GM12874 (cell line): ENCODE data around the gene OR2L2.

Experiments
- CTCF ChIP-seq: IDR thresholded peaks from 2 replicates; pipeline ENCODE4 v1.5.1; 2011; ENCODE audit warnings: low read depth, mild to moderate bottlenecking, control low read depth, low read length, moderate library complexity; ENCODE audit not compliant: insufficient read depth

Gene OR2L2, protein sequence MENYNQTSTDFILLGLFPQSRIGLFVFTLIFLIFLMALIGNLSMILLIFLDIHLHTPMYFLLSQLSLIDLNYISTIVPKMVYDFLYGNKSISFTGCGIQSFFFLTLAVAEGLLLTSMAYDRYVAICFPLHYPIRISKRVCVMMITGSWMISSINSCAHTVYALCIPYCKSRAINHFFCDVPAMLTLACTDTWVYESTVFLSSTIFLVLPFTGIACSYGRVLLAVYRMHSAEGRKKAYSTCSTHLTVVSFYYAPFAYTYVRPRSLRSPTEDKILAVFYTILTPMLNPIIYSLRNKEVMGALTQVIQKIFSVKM

DNA sequence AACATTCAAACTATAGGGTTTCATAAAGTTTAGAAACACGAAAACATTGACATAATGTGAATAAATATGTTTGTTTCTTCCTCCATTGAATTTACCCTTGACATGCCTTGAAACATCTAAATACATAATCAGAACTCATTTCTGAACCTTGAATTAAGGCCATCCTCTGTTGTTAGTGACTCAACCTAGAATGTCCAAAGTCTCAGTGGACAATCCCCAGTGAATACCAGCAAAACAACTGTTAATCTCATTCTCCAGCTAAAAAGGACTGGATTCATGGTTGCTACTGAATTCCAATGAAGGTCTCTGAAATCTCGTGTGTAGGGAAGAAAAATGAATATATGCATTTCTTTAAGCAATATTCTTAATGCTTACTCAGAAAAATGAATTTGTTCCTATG is at the start of gene OR2L2:
Gene OR2L2, plus strand, starts transcription at position 301 of the 400 bp plus-strand sequence. CDS start 8,198 bp downstream, outside the sequence.
- TF ChIP-seq CTCF: no peak

DNA sequence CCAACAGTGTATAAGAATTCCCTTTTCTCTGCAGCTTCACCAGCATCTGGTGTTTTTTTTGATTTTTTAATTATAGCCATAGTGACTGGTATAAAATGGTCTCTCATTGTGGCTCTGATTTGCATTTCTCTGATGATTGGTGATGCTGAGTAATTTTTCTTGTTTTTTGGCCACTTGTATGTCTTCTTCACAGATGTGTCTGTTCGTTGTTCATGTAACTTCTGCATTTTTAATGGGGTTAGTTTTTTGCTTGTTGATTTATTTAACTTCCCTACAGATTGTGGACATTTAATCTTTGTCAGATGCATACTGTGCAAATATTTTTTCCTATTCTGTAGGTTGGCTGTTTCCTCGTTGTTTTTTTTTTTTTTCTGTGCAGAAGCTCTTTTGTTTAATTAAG is 36.9 kb upstream of the OR2L2 start:
- no peak for TF ChIP-seq CTCF

DNA sequence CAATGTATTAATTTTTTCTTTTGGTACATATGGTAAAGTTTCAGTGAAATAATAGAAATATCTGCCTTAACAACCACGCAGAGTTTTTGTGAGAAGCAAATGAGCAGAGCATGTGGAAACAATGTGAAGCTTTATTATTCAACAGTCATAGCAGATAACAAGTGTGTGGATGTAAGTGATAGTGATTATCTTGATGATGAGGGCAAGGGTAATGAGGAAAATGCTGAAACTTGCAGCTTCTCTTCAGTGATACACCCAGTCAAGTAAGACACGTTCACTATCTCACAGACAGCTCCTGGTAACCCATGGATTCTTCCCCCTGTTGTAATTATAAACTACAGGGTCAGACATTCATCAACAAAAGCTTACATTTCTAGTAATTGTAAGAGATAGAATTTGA is 31.1 kb upstream of the OR2L2 start:
- TF ChIP-seq CTCF: no peak

DNA sequence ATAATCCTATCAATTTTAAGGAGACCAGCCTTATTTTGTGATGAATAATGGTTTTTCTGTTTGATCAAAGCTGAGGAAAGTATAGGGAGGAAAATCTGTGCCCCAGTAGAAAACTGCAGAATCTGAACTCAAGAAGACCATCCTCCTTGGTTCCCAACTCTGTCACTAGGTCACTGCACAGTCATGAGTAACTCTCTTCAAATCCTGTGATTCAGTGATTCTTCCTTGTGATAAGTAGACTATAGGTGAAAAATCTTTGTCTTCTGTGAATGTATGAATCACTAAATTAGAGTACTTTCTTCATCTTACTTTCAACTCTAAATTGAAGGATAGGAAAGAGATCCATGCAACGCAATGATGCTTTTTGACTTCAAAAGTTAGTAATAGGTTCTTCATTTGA is 29.7 kb upstream of the OR2L2 start:
- TF ChIP-seq CTCF: no peak

DNA sequence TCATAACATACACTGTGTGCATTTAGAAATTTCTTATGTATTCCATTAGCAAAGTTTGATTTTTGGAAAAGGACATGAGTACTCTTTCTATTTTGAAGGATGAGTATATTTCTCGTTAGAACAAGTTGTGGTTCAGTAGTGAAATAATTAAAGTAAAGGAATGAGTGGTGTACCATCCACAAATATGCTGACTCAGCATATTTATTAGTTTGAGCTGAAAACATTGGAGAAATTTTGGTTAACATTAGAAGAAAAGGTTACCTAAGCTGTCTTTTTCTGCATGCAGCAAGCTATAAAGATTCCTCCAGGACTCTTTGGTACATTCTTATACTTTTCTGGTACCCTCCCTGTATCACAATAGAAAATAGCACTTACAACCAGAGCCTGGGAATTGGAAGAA is 22.1 kb upstream of the OR2L2 start:
- TF ChIP-seq CTCF: no peak

DNA sequence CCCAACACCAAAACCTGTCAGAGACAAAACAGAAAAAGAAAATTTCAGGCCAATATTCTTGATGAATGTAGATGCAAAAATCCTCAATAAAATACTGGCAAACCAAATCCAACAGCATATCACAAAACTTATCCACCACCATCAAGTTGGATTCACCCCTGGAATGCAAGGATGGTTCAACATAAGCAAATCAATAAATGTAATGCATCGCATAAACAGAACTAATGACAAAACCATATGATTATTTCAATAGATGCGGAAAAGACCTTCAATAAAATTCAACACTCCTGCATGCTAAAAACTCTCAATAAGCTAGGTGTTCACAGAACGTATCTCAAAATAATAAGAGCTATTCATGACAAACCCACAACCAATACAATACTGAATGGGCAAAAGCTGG is 20.2 kb upstream of the OR2L2 start:
- no peak for TF ChIP-seq CTCF

- TF ChIP-seq CTCF: no peak
Observed at GRCh38 chr1:248013229-248013710, 16.6 kb upstream of the OR2L2 start, which contains the start of gene OR2L5. TSS of gene OR2L5 (plus strand) at chr1:248013660. CDS start at chr1:248021948, 8,288 bp downstream.

- no peak for TF ChIP-seq CTCF
Observed at GRCh38 chr1:248015803-248016202, 14.1 kb upstream of the OR2L2 start.
